Right renal cortex interstitium (tissue), 3 donors: ENCODE results near the gene PIK3R2. TPM values are rescaled to one million over a fixed set of nuclear protein-coding genes. Genes with fewer than 3 reads are reported as not detected.

ENCODE experiments used
- DNase-seq, 3 donors: peaks; one replicate each; pipeline ENCODE4 v3.0.0-alpha.2; 2013; ENCODE audit warnings: low read depth in 3 of 3, low spot score in 2 of 3
- polyA plus RNA-seq, 3 donors: library from polyadenylated mRNA; unstranded; fragments of 120-200 nt; gene quantifications; one replicate each; pipeline ENCODE4 v1.2.1, GENCODE V29; 2013; ENCODE audit not compliant: insufficient read length in 3 of 3

Gene PIK3R2
- polyA plus RNA-seq, 3 donors, result 20.0 to 27.1 (median 26.7) TPM

GRCh38 chr19:18122860-18123795 is 29.8 kb upstream of the PIK3R2 start:
- no peak for DNase-seq

GRCh38 chr19:18123819-18124218 is 29.1 kb upstream of the PIK3R2 start:
- no peak for DNase-seq

- no peak for DNase-seq
Measured at GRCh38 chr19:18126097-18126496, 26.9 kb upstream of the PIK3R2 start.

GRCh38 chr19:18128044-18128443 is 24.9 kb upstream of the PIK3R2 start:
- no peak for DNase-seq

GRCh38 chr19:18128805-18129204 is 24.2 kb upstream of the PIK3R2 start:
- no peak for DNase-seq

- no peak for DNase-seq
Measured at GRCh38 chr19:18130523-18131242, 22.3 kb upstream of the PIK3R2 start.

- DNase-seq, result no peak
Measured at GRCh38 chr19:18131841-18132596, 20.9 kb upstream of the PIK3R2 start.

- DNase-seq, result no peak
Measured at GRCh38 chr19:18135712-18136584, 17.0 kb upstream of the PIK3R2 start.

- DNase-seq, result no peak
Measured at GRCh38 chr19:18137242-18137641, 15.7 kb upstream of the PIK3R2 start.

GRCh38 chr19:18137657-18138339 is 15.2 kb upstream of the PIK3R2 start:
- DNase-seq, result no peak

GRCh38 chr19:18140473-18140872 is 12.5 kb upstream of the PIK3R2 start:
- DNase-seq, result no peak

GRCh38 chr19:18141031-18141430 is 11.9 kb upstream of the PIK3R2 start:
- no peak for DNase-seq

- DNase-seq, result no peak
Measured at GRCh38 chr19:18143902-18144301, 9.1 kb upstream of the PIK3R2 start.

GRCh38 chr19:18144361-18144760 is 8.6 kb upstream of the PIK3R2 start:
- no peak for DNase-seq

- DNase-seq, result no peak
Measured at GRCh38 chr19:18144906-18145305, 8.1 kb upstream of the PIK3R2 start.

GRCh38 chr19:18145391-18145999 is 7.5 kb upstream of the PIK3R2 start:
- DNase-seq, result no peak

GRCh38 chr19:18147396-18147795 is 5.6 kb upstream of the PIK3R2 start:
- no peak for DNase-seq

- DNase-seq, result no peak
Measured at GRCh38 chr19:18149596-18149975, 3.4 kb upstream of the PIK3R2 start.
